ENCODE data around the gene DNAH3.
"Not testable (repeated sequence)": the region's sequence is repeated elsewhere in the genome, so short reads cannot be mapped to it uniquely, and the experiment has no call there.

DNAH3 gene

DNA sequence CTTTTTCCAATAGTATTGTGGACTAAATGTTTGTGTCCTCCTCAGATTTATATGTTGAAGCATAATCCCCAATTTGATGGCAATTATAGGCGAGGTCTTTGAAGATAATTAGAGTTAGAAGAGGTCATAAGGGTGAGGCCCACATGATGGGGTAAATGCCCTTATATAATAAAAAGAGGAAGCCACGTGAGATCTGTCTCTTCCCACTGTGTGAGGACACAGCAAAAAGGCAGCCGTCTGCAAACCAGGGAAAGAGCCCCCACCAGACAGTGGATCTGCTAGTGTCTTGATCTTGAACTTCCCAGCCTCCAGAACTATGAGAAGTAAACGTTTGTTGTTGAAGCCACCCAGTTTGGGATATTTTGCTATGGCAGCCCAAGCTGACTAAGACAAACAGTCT lies 174.1 kb downstream of the DNAH3 start:
- FAIRE-seq = no peak

GRCh38 chr16:20973201-20973600 lies 177.4 kb downstream of the DNAH3 start:
- FAIRE-seq = not testable (repeated sequence)

GRCh38 chr16:20971401-20971800 lies 179.2 kb downstream of the DNAH3 start:
- FAIRE-seq = no peak

DNA sequence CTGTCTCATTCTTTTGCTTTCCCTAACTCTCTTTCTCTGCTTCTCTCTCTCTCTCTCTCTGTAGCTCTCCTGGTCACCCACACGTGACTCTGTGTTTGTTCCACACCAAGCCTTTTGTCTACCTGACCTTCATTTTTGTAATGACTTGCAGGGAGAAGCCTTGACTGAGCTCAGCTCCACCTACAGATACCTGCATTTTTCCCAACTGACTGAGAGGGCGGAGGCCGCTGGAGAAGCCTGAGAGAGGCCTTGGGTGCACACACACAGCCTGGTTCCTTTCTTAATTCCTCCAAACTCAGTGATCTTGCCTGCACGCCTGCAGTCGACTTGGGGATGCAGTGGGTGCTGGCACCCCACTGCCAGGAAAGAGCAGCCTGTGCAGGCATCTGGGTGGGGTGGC lies 181.3 kb downstream of the DNAH3 start:
- FAIRE-seq = no peak

- no peak for FAIRE-seq
Measured at GRCh38 chr16:20968765-20969164, 181.9 kb downstream of the DNAH3 start.

DNA sequence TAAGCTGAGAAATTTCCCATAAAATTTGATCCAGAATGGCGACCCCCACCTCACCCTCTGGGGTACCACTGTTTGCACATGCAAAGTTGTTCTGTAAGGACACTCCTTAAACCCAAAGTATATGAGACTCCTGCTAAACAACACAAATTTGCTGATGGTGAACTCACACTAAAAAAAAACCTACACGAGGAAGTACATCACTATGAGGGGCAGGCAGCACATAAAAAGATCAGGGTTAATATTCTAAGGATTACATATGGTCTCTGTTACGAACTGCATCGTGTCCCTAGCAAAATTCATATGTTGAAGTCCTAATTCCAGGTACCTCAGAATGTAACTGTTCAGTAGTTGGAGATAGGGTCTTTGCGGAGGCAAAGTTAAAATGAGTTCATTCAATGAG lies 189.7 kb downstream of the DNAH3 start:
- FAIRE-seq = no peak

- no peak for FAIRE-seq
Measured at GRCh38 chr16:20957153-20957552, 193.5 kb downstream of the DNAH3 start.

- FAIRE-seq = no peak
Measured at GRCh38 chr16:20956319-20956718, 194.3 kb downstream of the DNAH3 start.

DNA sequence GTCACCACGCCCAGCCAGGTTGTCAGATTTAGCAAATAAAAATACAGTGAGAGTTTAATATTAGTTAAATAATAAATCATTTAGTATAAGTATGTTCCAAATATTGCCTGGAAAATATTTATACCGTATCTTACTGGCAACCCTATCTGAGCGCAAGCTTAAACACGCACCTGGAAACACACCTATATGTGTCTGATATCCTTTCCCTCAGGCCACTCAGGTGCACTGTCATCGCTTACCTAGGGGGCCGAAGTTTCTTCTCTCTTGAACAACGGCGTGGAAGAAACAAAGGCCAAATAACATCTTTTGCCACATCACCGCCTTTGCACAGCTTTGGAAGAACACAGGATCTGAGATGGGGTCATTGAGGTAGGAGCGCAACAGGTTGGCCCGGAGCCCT lies 196.1 kb downstream of the DNAH3 start:
- no peak for FAIRE-seq

DNA sequence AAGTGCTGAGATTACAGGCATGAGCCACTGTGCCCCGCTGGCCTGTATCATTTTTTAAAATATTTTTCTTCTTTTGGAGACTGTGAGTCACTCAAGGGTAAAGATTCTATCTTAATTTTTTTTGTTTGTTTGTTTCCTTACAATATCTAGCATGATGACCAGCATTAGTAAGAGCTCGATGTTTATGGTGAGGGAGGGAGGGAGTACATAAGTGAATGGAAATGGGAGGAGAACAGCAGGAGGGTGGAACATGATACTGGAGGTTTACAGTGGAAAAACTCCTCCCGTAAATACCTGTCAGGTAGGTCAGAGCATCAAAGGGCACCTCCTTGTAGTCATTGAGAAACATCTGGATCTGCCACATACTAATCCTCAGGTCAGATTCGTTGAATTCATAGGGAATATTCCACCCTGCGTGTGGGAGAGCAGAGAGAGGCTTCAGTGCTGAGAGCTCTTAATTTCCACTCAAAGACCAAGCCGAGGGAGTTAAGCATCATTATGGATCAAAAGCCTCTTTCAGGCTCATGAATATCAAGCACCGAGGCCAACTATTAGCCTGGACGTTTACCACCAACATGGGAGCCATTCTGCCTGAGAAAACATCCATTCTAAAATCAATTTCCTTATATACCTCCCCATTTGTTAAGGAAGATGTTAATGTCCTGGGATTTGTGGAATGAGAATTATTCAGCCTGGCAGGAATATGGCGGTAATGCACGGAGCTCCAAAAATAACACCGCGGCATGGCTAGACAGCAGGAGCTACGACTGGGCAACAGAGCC lies 198.3 kb downstream of the DNAH3 start:
- FAIRE-seq = no peak

GRCh38 chr16:20950294-20950693 lies 200.4 kb downstream of the DNAH3 start:
- FAIRE-seq = no peak

GRCh38 chr16:20949660-20950059 lies 201.0 kb downstream of the DNAH3 start:
- FAIRE-seq = no peak

DNA sequence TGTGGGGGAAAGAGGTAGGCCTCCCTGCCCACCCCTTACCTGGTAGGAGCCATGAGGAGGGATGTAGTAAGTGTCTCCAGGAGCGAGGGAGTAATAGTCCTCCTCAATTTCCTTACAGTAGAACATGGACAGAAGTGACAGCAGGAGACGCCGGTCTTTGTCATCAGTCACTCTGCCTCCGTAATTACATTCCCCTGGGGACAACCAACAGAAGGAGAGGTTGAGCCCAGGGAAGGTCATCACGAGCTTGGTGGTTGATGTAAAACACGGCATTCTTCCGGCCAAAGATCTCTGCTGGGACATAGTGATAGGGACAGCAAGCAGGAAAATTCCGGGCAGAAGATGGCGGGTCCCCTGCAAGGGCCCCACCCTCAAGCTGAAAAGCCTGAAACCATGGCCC lies 202.2 kb downstream of the DNAH3 start:
- FAIRE-seq = no peak

DNA sequence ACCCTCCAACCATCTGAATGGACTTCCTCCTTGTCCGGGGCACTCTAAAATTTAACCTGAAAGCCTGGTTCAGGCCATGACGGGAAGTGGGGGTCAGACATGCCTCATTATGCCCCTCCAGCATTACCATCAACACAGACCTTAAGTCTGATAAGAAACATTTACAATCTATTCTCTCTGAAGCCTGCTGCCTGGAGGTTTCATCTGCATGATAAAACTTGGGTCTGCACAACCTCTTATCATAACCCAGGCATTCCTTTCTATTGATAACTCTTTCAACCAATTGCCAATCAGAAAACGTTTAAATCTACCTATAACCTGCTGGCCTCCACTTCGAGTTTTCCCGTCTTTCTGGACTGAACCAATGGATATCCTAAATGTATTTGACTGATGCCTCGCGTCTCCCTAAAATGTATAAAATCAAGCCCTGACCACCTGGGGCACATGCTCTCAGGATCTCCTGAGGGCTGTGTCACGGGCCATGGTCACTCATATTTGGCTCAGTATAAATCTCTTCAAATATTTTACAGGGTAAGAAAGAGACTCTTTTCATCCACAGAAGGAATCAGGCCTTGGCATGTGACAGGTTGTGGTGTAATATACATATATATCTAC lies 204.5 kb downstream of the DNAH3 start:
- no peak for FAIRE-seq

GRCh38 chr16:20945575-20945875 lies 205.1 kb downstream of the DNAH3 start:
- not testable (repeated sequence) for FAIRE-seq

DNA sequence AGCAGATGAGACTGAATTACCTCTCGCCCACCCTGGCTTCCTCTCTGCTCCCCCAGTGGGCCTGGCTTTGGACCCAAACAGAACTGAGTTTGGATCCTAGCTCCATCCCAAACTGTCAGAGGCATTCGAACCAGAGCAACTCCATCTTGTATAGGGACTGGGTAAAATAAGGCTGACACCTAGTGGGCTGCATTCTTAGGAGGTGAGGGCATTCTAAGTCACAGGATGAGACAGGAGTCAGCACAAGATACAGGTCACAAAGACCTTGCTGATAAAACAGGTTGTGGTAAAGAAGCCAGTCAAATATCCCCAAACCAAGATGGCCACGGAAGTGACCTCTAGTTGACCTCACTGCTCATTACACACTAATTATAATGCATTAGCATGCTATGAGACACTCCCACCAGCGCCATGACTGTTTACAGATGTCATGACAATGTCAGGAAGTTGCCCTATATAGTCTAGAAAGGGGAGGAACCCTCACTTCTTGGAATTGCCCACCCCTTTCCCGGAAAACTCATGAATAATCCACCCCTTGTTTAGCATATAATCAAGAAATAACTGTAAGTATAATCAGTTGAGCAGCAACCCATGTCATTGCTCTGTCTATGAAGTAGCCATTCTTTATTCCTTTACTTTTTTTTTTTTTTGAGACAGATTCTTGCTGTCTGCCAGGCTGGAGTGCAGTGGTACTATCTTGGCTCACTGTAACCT lies 205.6 kb downstream of the DNAH3 start:
- no peak for FAIRE-seq

DNA sequence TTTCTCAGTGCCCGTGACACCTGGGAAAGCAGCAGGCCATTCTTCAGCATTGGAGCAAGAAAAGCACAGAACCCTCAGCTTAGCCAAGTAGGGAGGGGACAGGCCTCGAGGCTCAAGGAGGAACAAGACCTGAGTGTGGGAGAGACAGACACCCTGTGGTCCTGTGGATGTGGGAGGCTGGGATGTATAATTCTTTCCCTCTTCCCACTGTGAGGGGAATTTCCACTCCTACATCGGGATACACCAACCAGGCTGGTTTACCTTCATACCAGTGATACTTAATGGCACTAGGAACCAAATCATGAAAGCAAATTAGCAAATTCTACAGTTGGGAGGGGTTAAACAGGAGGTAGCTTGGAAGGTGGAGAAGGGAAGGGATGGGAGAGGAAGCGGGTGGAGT lies 208.4 kb downstream of the DNAH3 start:
- no peak for FAIRE-seq

DNA sequence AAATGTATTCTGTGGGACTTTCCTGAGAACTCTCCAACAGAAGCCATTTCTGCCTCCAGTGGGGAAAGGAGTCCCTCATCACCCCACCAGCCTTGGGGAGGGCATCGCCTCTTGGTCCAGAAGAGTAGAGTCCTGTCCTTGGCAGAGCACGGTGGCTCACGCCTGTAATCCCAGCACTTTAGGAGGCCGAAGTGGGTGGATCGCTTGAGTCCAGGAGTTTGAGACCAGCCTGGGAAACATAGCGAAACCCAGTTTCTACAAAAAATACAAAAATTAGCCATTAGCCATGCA lies 209.1 kb downstream of the DNAH3 start:
- no peak for FAIRE-seq

DNA sequence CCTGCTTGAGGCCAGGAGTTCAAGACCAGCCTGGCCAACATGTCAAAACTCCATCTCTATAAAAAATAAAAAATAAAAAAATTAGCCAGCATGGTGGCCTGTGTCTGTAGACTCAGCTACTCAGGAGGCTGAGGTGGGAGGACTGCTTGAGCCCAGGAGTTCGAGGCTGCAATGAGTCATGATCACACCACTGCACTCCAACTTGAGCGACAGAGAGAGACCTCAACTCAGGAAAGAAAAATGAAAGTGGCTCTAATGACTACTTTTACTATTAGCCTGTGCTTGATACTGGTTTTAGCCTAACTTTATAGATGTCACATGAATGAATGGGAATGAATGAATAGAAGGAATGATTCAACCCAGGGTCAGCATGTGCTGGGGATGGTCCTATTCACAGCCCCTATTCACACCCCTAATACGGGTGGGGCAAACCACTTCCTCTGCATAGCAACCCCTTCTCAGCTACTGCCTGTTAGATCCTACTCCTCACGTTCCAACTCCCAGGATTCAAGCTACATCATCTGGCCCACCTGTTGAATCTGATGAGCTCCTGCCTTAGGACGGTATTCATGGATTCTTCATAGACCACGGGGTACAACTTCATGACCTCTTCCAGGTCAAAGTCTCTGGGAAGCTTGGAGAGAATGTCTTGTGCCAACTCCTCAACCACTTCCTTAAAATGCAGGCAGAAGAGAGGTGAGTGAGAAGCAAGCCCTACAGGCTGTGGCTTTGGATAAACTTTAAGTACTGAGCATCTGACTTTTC lies 209.6 kb downstream of the DNAH3 start:
- FAIRE-seq = no peak

GRCh38 chr16:20939611-20940010 lies 211.0 kb downstream of the DNAH3 start:
- no peak for FAIRE-seq

GRCh38 chr16:20938426-20938825 lies 212.2 kb downstream of the DNAH3 start:
- no peak for FAIRE-seq

GRCh38 chr16:20937736-20938135 lies 212.9 kb downstream of the DNAH3 start:
- no peak for FAIRE-seq

DNA sequence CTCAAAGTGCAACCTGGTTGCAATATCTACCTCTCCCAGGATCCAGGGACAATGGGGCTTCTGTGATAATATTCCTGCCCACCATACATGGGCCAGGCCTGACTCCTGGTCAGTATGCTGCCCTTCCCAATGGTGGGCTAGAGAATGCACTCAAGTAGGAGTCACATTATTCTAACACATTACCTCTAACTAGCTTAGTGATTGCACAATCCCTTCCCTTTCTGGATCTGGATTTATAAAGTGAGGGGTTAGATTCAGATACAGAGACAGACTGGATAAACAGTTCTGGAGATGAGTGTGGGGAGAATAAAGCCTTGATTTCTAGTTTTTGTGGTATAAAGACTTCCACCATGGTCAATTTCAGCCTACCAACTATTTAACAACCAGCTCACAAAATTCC lies 217.1 kb downstream of the DNAH3 start:
- FAIRE-seq = no peak

DNA sequence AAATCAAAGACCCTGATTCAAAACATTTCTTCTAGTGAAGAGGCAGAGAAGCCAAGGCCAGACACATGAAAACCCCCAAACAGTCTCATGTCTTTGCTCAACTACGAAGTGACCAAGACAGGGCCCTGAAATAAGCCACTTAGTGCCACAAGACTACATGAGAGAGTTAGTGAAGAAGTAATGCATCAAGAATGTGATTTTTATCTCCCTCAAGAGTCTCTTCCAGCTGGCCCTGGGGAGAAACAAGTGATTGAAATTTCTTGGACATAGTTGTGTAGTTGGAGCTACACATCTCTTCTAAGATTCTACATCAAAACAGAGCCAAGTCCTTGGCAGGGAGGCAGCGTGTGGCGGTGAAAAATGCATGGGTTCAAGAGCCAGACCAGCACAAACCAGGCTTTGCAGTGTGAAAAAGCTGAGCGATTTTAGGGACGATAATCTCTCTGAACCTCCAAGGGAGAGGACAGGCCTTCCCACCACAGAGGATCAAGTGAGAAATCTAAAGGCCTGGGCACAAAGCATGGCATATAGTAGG lies 219.5 kb downstream of the DNAH3 start:
- no peak for FAIRE-seq
